ENCODE measurements around the gene PAPPA2.

DNA sequence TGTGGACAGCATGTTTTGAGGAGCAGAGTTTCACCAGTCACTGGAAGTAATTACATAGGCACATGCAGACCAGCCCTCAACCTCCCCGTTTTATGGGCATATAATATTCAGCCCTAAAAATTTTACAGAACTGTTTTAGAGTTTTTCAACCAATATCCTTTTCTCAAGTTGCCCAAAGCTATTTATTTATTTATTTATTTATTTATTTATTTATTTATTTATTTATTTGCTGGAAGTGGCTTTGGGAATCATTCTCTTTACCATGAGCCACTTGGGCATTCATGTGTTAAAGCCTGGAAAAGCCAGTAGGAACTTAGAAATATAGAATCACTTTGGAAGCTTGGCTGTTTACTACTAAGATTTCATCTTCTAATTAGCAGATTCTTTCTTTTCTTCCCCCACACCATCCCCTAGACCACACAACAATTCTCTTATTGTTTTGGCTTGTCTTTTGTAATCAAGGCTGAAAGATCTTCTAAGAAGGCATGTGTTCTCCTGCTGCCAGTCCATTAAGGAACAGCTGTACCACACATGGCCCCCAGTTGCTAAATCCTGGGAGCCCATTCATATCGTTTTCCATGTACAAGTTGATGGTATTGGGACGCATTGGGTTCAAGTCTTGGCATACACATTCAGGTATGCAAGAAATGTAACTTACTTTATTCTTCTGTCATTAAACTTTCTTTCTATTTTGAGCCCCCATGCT lies 220.0 kb downstream of the PAPPA2 start:
- TF ChIP-seq, protein P1, sequence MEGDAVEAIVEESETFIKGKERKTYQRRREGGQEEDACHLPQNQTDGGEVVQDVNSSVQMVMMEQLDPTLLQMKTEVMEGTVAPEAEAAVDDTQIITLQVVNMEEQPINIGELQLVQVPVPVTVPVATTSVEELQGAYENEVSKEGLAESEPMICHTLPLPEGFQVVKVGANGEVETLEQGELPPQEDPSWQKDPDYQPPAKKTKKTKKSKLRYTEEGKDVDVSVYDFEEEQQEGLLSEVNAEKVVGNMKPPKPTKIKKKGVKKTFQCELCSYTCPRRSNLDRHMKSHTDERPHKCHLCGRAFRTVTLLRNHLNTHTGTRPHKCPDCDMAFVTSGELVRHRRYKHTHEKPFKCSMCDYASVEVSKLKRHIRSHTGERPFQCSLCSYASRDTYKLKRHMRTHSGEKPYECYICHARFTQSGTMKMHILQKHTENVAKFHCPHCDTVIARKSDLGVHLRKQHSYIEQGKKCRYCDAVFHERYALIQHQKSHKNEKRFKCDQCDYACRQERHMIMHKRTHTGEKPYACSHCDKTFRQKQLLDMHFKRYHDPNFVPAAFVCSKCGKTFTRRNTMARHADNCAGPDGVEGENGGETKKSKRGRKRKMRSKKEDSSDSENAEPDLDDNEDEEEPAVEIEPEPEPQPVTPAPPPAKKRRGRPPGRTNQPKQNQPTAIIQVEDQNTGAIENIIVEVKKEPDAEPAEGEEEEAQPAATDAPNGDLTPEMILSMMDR (conservative IDR thresholded peaks at IDR 0.05; ENCODE audit: low read length), result no peak
- TF ChIP-seq EZH2phosphoT487 (IDR thresholded peaks at IDR 0.05; ENCODE audit: borderline replicate concordance, low read depth, low read length), result no peak

Data from OCI-LY7 (cell line).